Endothelial cell of hepatic sinusoid (primary cell): ENCODE measurements around the gene TSSK3.
"Not testable (repeated sequence)": the region's sequence is repeated elsewhere in the genome, so short reads cannot be mapped to it uniquely, and the experiment has no call there.

Source experiments
- in situ Hi-C: cut with HindIII; loops from 2 replicates; pipeline ENCODE4 v1.10.0; 2017; ENCODE audit warnings: low sequenced_read_pairs

The TSSK3 gene

GRCh38 chr1:32337855-32338636 is 24.3 kb upstream of the TSSK3 start:
- in situ Hi-C loops: no loop called here

- in situ Hi-C loops: no loop called here
These were observed 23.6 kb upstream of the TSSK3 start for GRCh38 chr1:32338637-32339145.

GRCh38 chr1:32339363-32339978 is 22.9 kb upstream of the TSSK3 start:
- in situ Hi-C loops: no loop called here

- in situ Hi-C loops: no loop called here
These were observed 21.1 kb upstream of the TSSK3 start for GRCh38 chr1:32341186-32341757.

- in situ Hi-C loops: no loop called here
These were observed 20.4 kb upstream of the TSSK3 start for GRCh38 chr1:32341971-32342370.

GRCh38 chr1:32342704-32343103 is 19.6 kb upstream of the TSSK3 start:
- in situ Hi-C loops: no loop called here

- in situ Hi-C loops: no loop called here
These were observed 17.0 kb upstream of the TSSK3 start for GRCh38 chr1:32345289-32345827.

GRCh38 chr1:32346532-32347157 is 15.7 kb upstream of the TSSK3 start:
- in situ Hi-C loops: no loop called here

- in situ Hi-C loops: no loop called here
These were observed 13.1 kb upstream of the TSSK3 start for GRCh38 chr1:32349211-32349708.

- in situ Hi-C loops: no loop called here
These were observed 11.4 kb upstream of the TSSK3 start for GRCh38 chr1:32350785-32351398.

- in situ Hi-C loops: no loop called here
These were observed 10.7 kb upstream of the TSSK3 start for GRCh38 chr1:32351399-32352238.

GRCh38 chr1:32352239-32352745 is 10.0 kb upstream of the TSSK3 start:
- in situ Hi-C loops: no loop called here

GRCh38 chr1:32352831-32353383 is 9.4 kb upstream of the TSSK3 start:
- in situ Hi-C loops: no loop called here

GRCh38 chr1:32353431-32353830 is 8.9 kb upstream of the TSSK3 start:
- in situ Hi-C loops: no loop called here

GRCh38 chr1:32353886-32354570 is 8.3 kb upstream of the TSSK3 start:
- in situ Hi-C loops: no loop called here

- in situ Hi-C loops: not testable (repeated sequence)
These were observed 6.6 kb upstream of the TSSK3 start for GRCh38 chr1:32355778-32356177.

GRCh38 chr1:32356478-32356877 is 5.9 kb upstream of the TSSK3 start:
- in situ Hi-C loops: no loop called here

- in situ Hi-C loops: no loop called here
These were observed 4.7 kb upstream of the TSSK3 start for GRCh38 chr1:32357614-32358013.

- in situ Hi-C loops: no loop called here
These were observed 3.9 kb upstream of the TSSK3 start for GRCh38 chr1:32358435-32358834.
